Mesothelial cell of epicardium (in vitro differentiated cells): ENCODE results near the gene IRF2. TPM values are rescaled to one million over a fixed set of nuclear protein-coding genes. Genes with fewer than 3 reads are reported as not detected.

Source experiments
- DNase-seq, 2 experiments: peaks; one replicate each; pipeline ENCODE4 v3.0.0; 2021; ENCODE audit warnings: low spot score in 2 of 2; ENCODE audit not compliant: unreplicated experiment in 2 of 2
- H3K27ac Mint-ChIP-seq: 2 replicates; pipeline ENCODE4 v1.8.0; 2021; ENCODE audit warnings: mixed read lengths
- H3K27me3 Mint-ChIP-seq: 2 replicates; pipeline ENCODE4 v1.8.0; 2021; ENCODE audit warnings: low read depth, mixed read lengths
- H3K36me3 Mint-ChIP-seq: 2 replicates; pipeline ENCODE4 v1.8.0; 2021; ENCODE audit warnings: mixed read lengths
- H3K4me1 Mint-ChIP-seq: 2 replicates; pipeline ENCODE4 v1.8.0; 2021; ENCODE audit warnings: mixed read lengths
- H3K4me3 Mint-ChIP-seq: 2 replicates; pipeline ENCODE4 v1.8.0; 2021; ENCODE audit warnings: mild to moderate bottlenecking, moderate library complexity, mixed read lengths
- H3K9me3 Mint-ChIP-seq: 2 replicates; pipeline ENCODE4 v1.8.0; 2021; ENCODE audit warnings: mixed read lengths
- total RNA-seq: library from RNA; stranded (reverse); gene quantifications from 3 replicates; pipeline ENCODE4 v1.2.1, GENCODE V29; 2021
- TF ChIP-seq, protein P1 (sequence below): fragments of 200-600 bp; sonication (generic); IDR thresholded peaks from one replicate; pipeline ENCODE4 v1.5.0; 2021; ENCODE audit warnings: antibody characterized with exemption; ENCODE audit not compliant: unreplicated experiment

Gene IRF2
- total RNA-seq, 1 donor from 2014 or later: 15.8 TPM

DNA sequence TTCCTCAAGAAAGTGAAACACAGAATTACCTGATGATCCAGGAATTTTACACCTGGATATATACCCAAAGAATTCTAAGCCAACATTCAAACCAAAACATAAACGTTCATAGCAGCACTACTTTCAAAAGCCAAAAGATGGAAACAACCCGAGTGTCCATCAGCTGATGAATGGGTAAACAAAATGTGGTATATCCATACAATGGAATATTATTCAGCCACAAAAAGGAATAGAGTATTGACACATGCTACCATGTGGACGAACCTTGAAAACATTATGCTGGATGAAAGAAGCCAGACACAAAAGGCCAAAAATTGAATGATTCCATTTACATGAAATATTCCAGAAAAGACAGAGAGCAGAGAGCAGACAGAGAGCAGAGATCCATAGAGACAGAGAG is 52.0 kb downstream of the IRF2 start:
- no peak for DNase-seq
- no peak overlapping the region for H3K4me3 Mint-ChIP-seq
- no peaks in the 10 kb centered on the region for H3K27me3 Mint-ChIP-seq
- TF ChIP-seq, protein P1, sequence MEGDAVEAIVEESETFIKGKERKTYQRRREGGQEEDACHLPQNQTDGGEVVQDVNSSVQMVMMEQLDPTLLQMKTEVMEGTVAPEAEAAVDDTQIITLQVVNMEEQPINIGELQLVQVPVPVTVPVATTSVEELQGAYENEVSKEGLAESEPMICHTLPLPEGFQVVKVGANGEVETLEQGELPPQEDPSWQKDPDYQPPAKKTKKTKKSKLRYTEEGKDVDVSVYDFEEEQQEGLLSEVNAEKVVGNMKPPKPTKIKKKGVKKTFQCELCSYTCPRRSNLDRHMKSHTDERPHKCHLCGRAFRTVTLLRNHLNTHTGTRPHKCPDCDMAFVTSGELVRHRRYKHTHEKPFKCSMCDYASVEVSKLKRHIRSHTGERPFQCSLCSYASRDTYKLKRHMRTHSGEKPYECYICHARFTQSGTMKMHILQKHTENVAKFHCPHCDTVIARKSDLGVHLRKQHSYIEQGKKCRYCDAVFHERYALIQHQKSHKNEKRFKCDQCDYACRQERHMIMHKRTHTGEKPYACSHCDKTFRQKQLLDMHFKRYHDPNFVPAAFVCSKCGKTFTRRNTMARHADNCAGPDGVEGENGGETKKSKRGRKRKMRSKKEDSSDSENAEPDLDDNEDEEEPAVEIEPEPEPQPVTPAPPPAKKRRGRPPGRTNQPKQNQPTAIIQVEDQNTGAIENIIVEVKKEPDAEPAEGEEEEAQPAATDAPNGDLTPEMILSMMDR: no peak
- no peak overlapping the region for H3K27ac Mint-ChIP-seq
- H3K9me3 Mint-ChIP-seq: peaks cover 9% of the 10 kb centered on the region
- H3K4me1 Mint-ChIP-seq: no peaks in the 10 kb centered on the region
- H3K36me3 Mint-ChIP-seq: peaks cover 54% of the 10 kb centered on the region

DNA sequence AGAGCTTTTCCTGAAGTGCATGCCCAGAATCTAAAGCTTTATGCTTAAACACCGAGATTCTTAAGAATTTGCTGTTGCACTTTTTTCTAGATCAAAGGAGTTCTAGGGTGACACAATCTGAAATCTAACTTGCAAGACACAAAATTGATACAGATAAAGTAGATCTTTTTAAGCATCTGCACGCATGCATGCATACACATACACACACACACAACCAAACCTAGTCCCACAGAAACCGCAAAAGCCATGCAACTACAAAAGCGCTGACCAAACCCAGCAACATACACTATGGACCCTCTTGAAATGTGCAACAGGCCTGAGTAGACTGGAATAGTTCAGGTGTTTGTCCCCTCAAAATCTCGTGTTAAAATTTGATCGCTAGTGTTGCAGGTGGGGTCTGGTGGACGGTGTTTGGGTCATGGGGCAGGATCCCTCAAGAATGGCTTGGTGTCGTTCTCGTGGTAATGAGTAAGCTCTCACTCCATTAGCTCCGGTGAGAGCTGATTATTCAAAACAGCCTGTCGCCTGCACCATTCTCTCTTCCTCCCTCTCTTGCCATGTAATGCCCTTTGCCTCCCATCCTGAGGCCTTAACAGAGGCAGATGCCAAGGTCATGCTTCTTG is 52.7 kb downstream of the IRF2 start:
- no peaks in the 10 kb centered on the region for H3K4me1 Mint-ChIP-seq
- H3K27ac Mint-ChIP-seq: no peak overlapping the region
- DNase-seq: no peak
- no peaks in the 10 kb centered on the region for H3K27me3 Mint-ChIP-seq
- no peak overlapping the region for H3K4me3 Mint-ChIP-seq
- H3K36me3 Mint-ChIP-seq: peaks cover 50% of the 10 kb centered on the region
- H3K9me3 Mint-ChIP-seq: peaks cover 9% of the 10 kb centered on the region
- TF ChIP-seq, protein P1: no peak

DNA sequence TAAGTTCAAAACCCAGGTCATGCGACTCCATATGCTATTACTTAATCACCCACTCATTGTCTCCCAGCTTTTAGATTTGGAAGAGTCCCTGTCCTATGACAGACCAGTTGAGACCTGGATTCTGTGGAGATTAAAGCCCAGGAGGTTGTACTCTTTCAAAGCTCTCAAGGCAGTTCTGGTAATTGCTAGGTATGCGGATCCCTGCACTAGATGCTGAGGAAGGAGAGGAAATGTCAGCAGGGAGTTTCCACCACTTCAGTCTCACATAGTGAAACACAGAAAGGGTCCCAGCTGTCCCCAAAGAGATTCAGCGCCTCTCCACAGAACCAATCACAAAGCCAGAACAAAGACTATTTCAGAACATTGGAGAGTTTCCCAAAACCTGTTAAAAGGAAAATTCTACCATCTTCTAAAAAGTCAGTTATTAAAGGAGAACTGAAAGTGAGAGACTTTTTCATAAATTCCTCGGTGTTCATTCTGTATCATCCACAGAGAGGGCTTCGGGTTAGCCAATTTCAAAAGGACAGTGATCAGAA is 53.4 kb downstream of the IRF2 start:
- H3K4me1 Mint-ChIP-seq: no peaks in the 10 kb centered on the region
- TF ChIP-seq, protein P1: no peak
- no peaks in the 10 kb centered on the region for H3K27me3 Mint-ChIP-seq
- DNase-seq: no peak
- peaks cover 46% of the 10 kb centered on the region for H3K36me3 Mint-ChIP-seq
- peaks cover 9% of the 10 kb centered on the region for H3K9me3 Mint-ChIP-seq
- H3K4me3 Mint-ChIP-seq: no peak overlapping the region
- no peak overlapping the region for H3K27ac Mint-ChIP-seq

DNA sequence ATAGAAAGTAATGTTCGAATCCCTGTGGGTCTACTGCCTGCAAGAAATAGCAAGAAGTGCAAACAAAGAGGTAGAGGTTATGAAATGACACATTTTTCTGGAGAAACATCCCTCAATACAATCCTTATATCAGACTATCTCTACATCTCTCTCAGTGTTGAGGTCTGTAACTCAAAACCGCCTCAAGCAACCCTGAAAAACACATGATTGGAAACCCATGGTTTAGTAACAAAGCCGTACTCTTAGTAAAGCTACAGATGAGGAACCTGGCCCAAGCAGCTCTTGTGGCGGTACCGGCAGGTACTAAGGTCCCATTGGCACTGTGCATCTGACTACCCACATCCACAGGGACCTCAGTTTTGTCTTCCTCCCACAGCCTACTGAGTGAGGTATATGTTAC is 53.9 kb downstream of the IRF2 start:
- peaks cover 9% of the 10 kb centered on the region for H3K9me3 Mint-ChIP-seq
- no peaks in the 10 kb centered on the region for H3K27me3 Mint-ChIP-seq
- H3K4me1 Mint-ChIP-seq: no peaks in the 10 kb centered on the region
- DNase-seq: no peak
- H3K36me3 Mint-ChIP-seq: peaks cover 46% of the 10 kb centered on the region
- no peak overlapping the region for H3K4me3 Mint-ChIP-seq
- H3K27ac Mint-ChIP-seq: no peak overlapping the region
- TF ChIP-seq, protein P1: no peak

DNA sequence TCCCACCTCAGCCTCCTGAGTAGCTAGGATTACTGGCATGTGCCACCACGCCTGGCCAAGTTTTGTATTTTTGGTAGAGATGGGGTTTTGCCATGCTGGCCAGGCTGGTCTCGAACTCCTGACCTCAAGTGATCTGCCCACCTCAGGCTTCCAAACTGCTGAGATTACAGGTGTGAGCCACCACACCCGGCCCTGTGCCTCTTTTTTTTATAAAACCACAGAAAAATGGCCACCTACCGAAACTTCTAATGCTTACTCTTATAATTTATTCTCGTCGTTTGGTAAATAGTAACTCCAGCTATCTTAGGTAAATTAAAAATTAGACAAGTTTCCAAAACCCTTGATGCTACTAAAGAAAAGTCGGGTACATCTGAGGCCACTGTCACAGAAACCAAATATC is 54.4 kb downstream of the IRF2 start:
- TF ChIP-seq, protein P1: no peak
- DNase-seq: no peak
- H3K4me1 Mint-ChIP-seq: no peaks in the 10 kb centered on the region
- H3K4me3 Mint-ChIP-seq: no peak overlapping the region
- peaks cover 9% of the 10 kb centered on the region for H3K9me3 Mint-ChIP-seq
- H3K27ac Mint-ChIP-seq: no peak overlapping the region
- no peaks in the 10 kb centered on the region for H3K27me3 Mint-ChIP-seq
- H3K36me3 Mint-ChIP-seq: peaks cover 47% of the 10 kb centered on the region
